KMS-11 (cell line): ENCODE results near the gene PPP4R2.

Experiments
- H2AFZ ChIP-seq: fragments of 200-600 bp; sonication (generic); 2 replicates; pipeline ENCODE4 v1.6.1; 2016; ENCODE audit warnings: antibody characterized with exemption, mixed run types, low read depth
- H3K27ac ChIP-seq: fragments of 200-600 bp; sonication (generic); 2 replicates; pipeline ENCODE4 v1.6.1; 2016; ENCODE audit warnings: mild to moderate bottlenecking, mixed run types
- H3K27me3 ChIP-seq: fragments of 200-600 bp; sonication (generic); 2 replicates; pipeline ENCODE4 v1.6.1; 2017; ENCODE audit warnings: mild to moderate bottlenecking, low read depth, mixed run types, moderate library complexity; ENCODE audit not compliant: insufficient read depth
- H3K36me3 ChIP-seq: fragments of 200-600 bp; sonication (generic); 2 replicates; pipeline ENCODE4 v1.6.1; 2017; ENCODE audit warnings: mild to moderate bottlenecking, mixed run types; ENCODE audit not compliant: insufficient read depth
- H3K4me1 ChIP-seq: fragments of 200-600 bp; sonication (generic); 2 replicates; pipeline ENCODE4 v1.6.1; 2016; ENCODE audit warnings: mild to moderate bottlenecking, low read depth, mixed run types; ENCODE audit not compliant: poor library complexity, severe bottlenecking
- H3K4me2 ChIP-seq: fragments of 200-600 bp; sonication (generic); 2 replicates; pipeline ENCODE4 v1.7.0; 2016; ENCODE audit warnings: mild to moderate bottlenecking, mixed run types
- H3K4me3 ChIP-seq: fragments of 200-600 bp; sonication (generic); IDR thresholded peaks from 2 replicates; pipeline ENCODE4 v1.6.1; 2017; ENCODE audit warnings: low read depth, low read length, mixed read lengths; ENCODE audit not compliant: insufficient read depth
- H3K79me2 ChIP-seq: fragments of 200-600 bp; sonication (generic); 2 replicates; pipeline ENCODE4 v1.6.1; 2016; ENCODE audit warnings: low read depth, mixed run types; ENCODE audit not compliant: insufficient read depth
- H3K9ac ChIP-seq: fragments of 200-600 bp; sonication (generic); 2 replicates; pipeline ENCODE4 v1.6.1; 2016; ENCODE audit warnings: mild to moderate bottlenecking, mixed run types
- H4K20me1 ChIP-seq: fragments of 200-600 bp; sonication (generic); 2 replicates; pipeline ENCODE4 v1.6.1; 2016; ENCODE audit warnings: mild to moderate bottlenecking, mixed run types; ENCODE audit not compliant: insufficient read depth
- TF ChIP-seq, protein P1 (sequence below): fragments of 200-600 bp; sonication (generic); conservative IDR thresholded peaks from 2 replicates; pipeline ENCODE4 v1.6.1; 2017; ENCODE audit warnings: low read depth, mild to moderate bottlenecking, antibody characterized with exemption, low read length, moderate library complexity, mixed read lengths

The PPP4R2 gene

DNA sequence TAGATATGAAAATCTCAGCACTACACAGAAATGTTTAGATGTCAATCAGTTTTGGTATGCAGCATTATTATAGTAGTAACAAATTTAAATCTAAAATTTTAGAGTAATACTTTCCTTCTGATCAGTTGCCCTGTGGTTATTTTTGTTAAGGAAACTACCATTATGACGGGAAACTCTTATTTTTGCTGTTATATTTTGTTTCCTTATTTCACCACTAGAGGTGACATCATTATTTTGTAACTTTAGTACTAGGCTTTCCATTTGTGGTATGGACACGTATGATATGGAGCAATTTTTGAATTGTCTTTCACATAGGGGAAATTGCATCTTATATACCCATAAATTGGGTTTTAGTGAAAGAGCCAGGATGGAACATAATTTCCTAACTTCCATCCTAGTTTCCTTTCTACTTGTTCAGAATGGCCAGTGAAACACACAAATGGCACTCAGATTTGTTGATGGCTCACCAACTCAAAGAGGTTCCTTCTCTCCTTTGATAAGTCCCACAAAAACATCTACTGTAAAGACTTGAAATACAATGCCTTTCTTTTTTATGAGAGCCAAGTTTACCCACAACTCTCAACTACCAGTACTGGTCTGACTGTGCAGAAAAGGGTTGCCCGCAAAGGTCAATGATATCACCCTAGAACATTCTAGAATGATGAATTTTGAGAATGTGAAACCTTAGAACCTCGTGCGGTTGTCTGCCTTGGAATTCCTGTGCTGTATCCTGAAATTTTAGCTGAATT lies 19.4 kb upstream of the PPP4R2 start:
- TF ChIP-seq, protein P1, sequence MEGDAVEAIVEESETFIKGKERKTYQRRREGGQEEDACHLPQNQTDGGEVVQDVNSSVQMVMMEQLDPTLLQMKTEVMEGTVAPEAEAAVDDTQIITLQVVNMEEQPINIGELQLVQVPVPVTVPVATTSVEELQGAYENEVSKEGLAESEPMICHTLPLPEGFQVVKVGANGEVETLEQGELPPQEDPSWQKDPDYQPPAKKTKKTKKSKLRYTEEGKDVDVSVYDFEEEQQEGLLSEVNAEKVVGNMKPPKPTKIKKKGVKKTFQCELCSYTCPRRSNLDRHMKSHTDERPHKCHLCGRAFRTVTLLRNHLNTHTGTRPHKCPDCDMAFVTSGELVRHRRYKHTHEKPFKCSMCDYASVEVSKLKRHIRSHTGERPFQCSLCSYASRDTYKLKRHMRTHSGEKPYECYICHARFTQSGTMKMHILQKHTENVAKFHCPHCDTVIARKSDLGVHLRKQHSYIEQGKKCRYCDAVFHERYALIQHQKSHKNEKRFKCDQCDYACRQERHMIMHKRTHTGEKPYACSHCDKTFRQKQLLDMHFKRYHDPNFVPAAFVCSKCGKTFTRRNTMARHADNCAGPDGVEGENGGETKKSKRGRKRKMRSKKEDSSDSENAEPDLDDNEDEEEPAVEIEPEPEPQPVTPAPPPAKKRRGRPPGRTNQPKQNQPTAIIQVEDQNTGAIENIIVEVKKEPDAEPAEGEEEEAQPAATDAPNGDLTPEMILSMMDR, result no peak; the same call in 1 of the 2 replicates
- no peak overlapping the region for H3K4me3 ChIP-seq
- H3K27me3 ChIP-seq, result no peaks in the 10 kb centered on the region

DNA sequence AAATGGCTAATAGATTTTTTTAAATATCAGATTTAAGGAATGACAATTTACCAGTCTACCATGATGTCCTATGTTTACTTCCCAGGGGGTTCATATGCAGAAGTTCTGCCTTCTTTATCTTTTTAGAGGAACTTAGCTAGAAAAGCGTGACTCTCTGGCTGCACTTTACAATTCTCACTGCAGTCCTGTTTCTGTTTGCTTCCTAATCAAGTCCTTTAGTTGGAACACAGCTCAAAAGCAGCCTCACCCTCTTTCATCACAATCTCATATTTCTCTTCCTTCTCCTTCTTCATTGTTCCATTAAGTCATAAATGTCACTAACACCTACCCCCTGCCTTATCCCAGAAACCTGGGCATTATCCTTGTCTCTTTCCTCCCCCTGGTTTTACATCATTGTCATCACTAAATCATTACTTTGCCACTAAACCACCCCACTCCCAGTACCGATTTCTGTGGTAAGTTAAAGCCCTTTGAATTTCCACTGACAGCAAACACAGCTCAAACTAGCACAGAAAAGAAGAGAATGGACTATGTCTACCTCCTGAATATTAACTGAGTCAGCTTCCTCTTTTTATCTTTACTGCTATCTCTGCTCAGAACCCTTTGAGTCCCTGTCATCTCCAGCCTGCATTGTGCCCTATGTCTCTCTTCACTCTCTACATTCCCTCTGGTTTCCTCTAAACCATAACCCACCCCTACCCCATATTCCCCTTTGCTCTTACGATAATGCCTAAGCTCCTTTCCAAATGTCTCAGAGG lies 13.8 kb upstream of the PPP4R2 start:
- TF ChIP-seq, protein P1, result no peak
- H3K27me3 ChIP-seq, result no peaks in the 10 kb centered on the region
- H3K9ac ChIP-seq, result no peak overlapping the region
- no peaks in the 10 kb centered on the region for H3K36me3 ChIP-seq
- no peaks in the 10 kb centered on the region for H3K4me1 ChIP-seq
- no peaks in the 10 kb centered on the region for H3K79me2 ChIP-seq
- no peak overlapping the region for H3K4me2 ChIP-seq
- H3K4me3 ChIP-seq, result no peak overlapping the region
- H2AFZ ChIP-seq, result no peak overlapping the region
- H3K27ac ChIP-seq, result no peak overlapping the region
- no peaks in the 10 kb centered on the region for H4K20me1 ChIP-seq

More for the DNA sequence above, 19.4 kb upstream of the PPP4R2 start:
- no peaks in the 10 kb centered on the region for H3K79me2 ChIP-seq
- peaks cover 13% of the 10 kb centered on the region for H3K4me1 ChIP-seq
- no peak overlapping the region for H3K4me2 ChIP-seq
- H4K20me1 ChIP-seq, result no peaks in the 10 kb centered on the region
- H3K36me3 ChIP-seq, result no peaks in the 10 kb centered on the region
- H3K9ac ChIP-seq, result no peak overlapping the region
- no peak overlapping the region for H3K27ac ChIP-seq
- H2AFZ ChIP-seq, result no peak overlapping the region

DNA sequence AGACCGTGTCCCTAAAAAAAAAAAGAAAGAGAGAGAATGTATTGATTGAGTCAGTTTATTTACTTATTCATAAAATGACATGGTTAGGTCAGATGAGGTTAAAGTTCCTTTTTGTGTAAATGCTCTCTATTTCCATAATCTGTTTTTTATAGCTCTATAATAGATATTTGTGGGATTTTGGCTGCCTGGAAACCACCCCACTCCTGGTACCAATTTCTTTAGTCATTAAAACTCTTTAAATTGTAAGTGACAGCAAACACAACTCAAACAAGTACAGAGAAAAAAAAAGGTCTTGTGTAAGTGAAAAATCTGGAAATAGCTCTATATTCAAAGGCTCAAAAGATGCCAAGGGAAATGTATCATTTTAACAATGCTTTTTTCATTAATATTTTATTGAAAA lies 11.0 kb upstream of the PPP4R2 start:
- Histone ChIP-seq H3K27ac (no peak overlapping the region), H3K9ac (no peak overlapping the region), H3K4me1 (no peaks in the 10 kb centered on the region), H4K20me1 (no peaks in the 10 kb centered on the region), H3K4me2 (no peak overlapping the region), H3K79me2 (no peaks in the 10 kb centered on the region), H3K36me3 (no peaks in the 10 kb centered on the region), H2AFZ (no peak overlapping the region), H3K4me3 (no peak overlapping the region), H3K27me3 (no peaks in the 10 kb centered on the region)
- TF ChIP-seq, protein P1, result no peak

DNA sequence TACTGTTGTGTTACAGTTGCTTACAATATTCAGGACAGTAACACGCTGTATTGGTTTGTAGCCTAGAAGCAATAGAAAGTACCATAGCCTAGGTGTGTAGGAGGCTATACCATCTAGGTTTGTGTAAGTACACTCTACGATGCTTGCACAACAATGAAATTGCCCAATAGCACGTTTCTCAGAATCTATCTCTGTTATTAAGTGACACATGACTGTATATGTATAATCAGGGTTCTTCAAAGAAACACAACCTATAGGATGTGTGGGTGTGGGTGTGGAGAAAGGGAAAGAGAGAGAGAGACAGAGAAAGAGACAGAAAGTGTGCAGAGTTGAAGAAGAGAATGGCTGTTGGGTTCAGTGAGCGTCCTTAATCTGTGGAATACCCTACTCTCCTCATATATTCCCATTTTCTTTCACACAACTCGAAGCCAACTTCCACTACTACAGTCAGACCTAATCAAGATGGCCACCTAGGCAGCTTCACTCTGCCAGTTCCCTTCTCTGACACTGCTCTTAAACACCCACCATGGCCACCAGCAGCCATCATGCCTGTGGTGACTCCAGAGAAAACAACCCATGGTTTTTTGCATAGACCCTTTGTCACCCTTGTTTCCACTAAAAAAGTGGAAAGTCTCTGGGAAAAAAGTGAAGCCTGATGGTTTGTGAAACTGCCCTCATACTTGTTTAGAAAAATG lies 5.8 kb upstream of the PPP4R2 start:
- Histone ChIP-seq H3K27ac (no peak overlapping the region), H3K27me3 (no peaks in the 10 kb centered on the region), H3K36me3 (no peaks in the 10 kb centered on the region), H3K4me3 (no peak overlapping the region), H2AFZ (no peak overlapping the region), H3K4me1 (no peaks in the 10 kb centered on the region), H3K79me2 (no peaks in the 10 kb centered on the region), H4K20me1 (no peaks in the 10 kb centered on the region), H3K9ac (no peak overlapping the region), H3K4me2 (no peak overlapping the region)
- TF ChIP-seq, protein P1, result no peak
